H1 (cell line): ENCODE measurements around the gene GULP1. TPM values are rescaled to one million over a fixed set of nuclear protein-coding genes. Genes with fewer than 3 reads are reported as not detected.

Experiments
- CTCF ChIA-PET: fragments of 300-600 bp; sonication (Branson Sonifier 250); formaldehyde crosslinking; loops from one replicate; lab custom pipeline; 2021; ENCODE audit not compliant: partially characterized antibody; lab: Charles Lee
- POLR2A ChIA-PET: fragments of 300-600 bp; sonication (Branson Sonifier 250); formaldehyde crosslinking; loops from one replicate; lab custom pipeline; 2021; ENCODE audit warnings: inconsistent platforms; ENCODE audit not compliant: partially characterized antibody; lab: Charles Lee
- DNase-seq, 2 experiments: peaks; one replicate each; pipeline versions ENCODE4 v3.0.0 to v3.0.0-alpha.2; 2010 to 2022; ENCODE audit warnings: low spot score in 2 of 2, low read depth in 1 of 2, mixed read lengths in 1 of 2
- FAIRE-seq: peaks from 2 replicates; lab custom pipeline; 2011; peaks lifted over from hg19 to GRCh38; lab: Jason Lieb, UNC
- H2AFZ ChIP-seq: 2 replicates; pipeline ENCODE4 v1.8.1; 2012; ENCODE audit warnings: low read length, inconsistent platforms
- H2AK5ac ChIP-seq: 2 replicates; pipeline ENCODE4 v1.6.1; 2013; ENCODE audit warnings: low read depth, low read length
- H2BK120ac ChIP-seq: replicated peaks from 2 replicates; pipeline ENCODE3; 2013; ENCODE audit warnings: low read depth, low read length, inconsistent platforms
- H2BK12ac ChIP-seq: 2 replicates; pipeline ENCODE4 v1.6.1; 2013; ENCODE audit warnings: low read depth, low read length
- H2BK15ac ChIP-seq: 2 replicates; pipeline ENCODE4 v1.6.1; 2013; ENCODE audit warnings: low read length
- H2BK20ac ChIP-seq: 2 replicates; pipeline ENCODE4 v1.6.1; 2013; ENCODE audit warnings: low read length
- H2BK5ac ChIP-seq: 2 replicates; pipeline ENCODE4 v1.6.1; 2013; ENCODE audit warnings: low read depth, low read length
- H3K14ac ChIP-seq: 2 replicates; pipeline ENCODE4 v1.6.1; 2013; ENCODE audit warnings: inconsistent platforms; ENCODE audit not compliant: insufficient read length
- H3K18ac ChIP-seq: 2 replicates; pipeline ENCODE4 v1.6.1; 2013; ENCODE audit warnings: low read length; ENCODE audit errors: extremely low read depth
- H3K23ac ChIP-seq: 2 replicates; pipeline ENCODE4 v1.6.1; 2013; ENCODE audit warnings: inconsistent platforms; ENCODE audit not compliant: insufficient read length
- H3K23me2 ChIP-seq: 2 replicates; pipeline ENCODE4 v1.6.1; 2013; ENCODE audit warnings: low read depth, low read length
- H3K27ac ChIP-seq: 2 replicates; pipeline ENCODE4 v1.6.1; 2011; ENCODE audit warnings: low read depth, low read length, inconsistent platforms
- H3K27me3 ChIP-seq, 4 experiments: replicated peaks in 1 of 4; 1 replicate in 1 of 4; 2 replicates in 3 of 4; pipeline versions ENCODE4 v1.6.1 to v1.8.1; 2011 to 2013; ENCODE audit warnings: low read length in 3 of 4, mild to moderate bottlenecking in 3 of 4, inconsistent platforms in 2 of 4, mixed read lengths in 2 of 4, moderate library complexity in 1 of 4; ENCODE audit not compliant: control insufficient read depth in 3 of 4, insufficient read depth in 3 of 4; ENCODE audit errors: extremely low read depth in 1 of 4
- H3K36me3 ChIP-seq, 4 experiments: 2 replicates each; pipeline versions ENCODE4 v1.6.1 to v1.8.1; 2011 to 2013; ENCODE audit warnings: mild to moderate bottlenecking in 4 of 4, low read length in 3 of 4, moderate library complexity in 2 of 4, control low read depth in 1 of 4, inconsistent platforms in 1 of 4; ENCODE audit not compliant: insufficient read depth in 4 of 4, control insufficient read depth in 2 of 4
- H3K4ac ChIP-seq: replicated peaks from 2 replicates; pipeline ENCODE3; 2013; ENCODE audit warnings: low read length, low read depth, mixed read lengths, inconsistent platforms; ENCODE audit not compliant: insufficient read length
- H3K4me1 ChIP-seq, 4 experiments: replicated peaks in 1 of 4; 1 replicate in 1 of 4; 2 replicates in 3 of 4; pipeline versions ENCODE4 v1.6.1 to v1.8.1; 2011 to 2013; ENCODE audit warnings: low read length in 3 of 4, inconsistent platforms in 2 of 4, mixed read lengths in 1 of 4; ENCODE audit not compliant: insufficient read depth in 4 of 4, control insufficient read depth in 3 of 4
- H3K4me2 ChIP-seq, 2 experiments: 2 replicates each; pipeline versions ENCODE4 v1.6.1 to v1.8.1; 2011 to 2013; ENCODE audit warnings: low read depth in 2 of 2, low read length in 2 of 2, control low read depth in 1 of 2, inconsistent platforms in 1 of 2, mild to moderate bottlenecking in 1 of 2; ENCODE audit not compliant: insufficient read depth in 1 of 2
- H3K4me3 ChIP-seq, 4 experiments: fragments of 200-600, 300-600 bp in 1 of 4; sonication (generic), shearing (Covaris generic), sonication (Bioruptor Twin) in 1 of 4; 2 replicates each; pipeline versions ENCODE4 v1.5.1 to v1.8.1; 2011 to 2016; ENCODE audit warnings: low read length in 4 of 4, low read depth in 3 of 4, control low read depth in 2 of 4, inconsistent platforms in 2 of 4, mild to moderate bottlenecking in 2 of 4, mixed read lengths in 1 of 4, moderate library complexity in 1 of 4; ENCODE audit not compliant: insufficient read depth in 2 of 4; ENCODE audit errors: extremely low read depth in 1 of 4
- H3K56ac ChIP-seq: replicated peaks from 2 replicates; pipeline ENCODE3; 2013; ENCODE audit warnings: low read depth, mild to moderate bottlenecking, mixed read lengths, low read length, inconsistent platforms; ENCODE audit not compliant: insufficient read length
- H3K79me1 ChIP-seq: 2 replicates; pipeline ENCODE4 v1.6.1; 2013; ENCODE audit warnings: low read depth, low read length, control low read depth
- H3K79me2 ChIP-seq, 2 experiments: 2 replicates each; pipeline versions ENCODE4 v1.6.1 to v1.8.1; 2012 to 2013; ENCODE audit warnings: low read length in 2 of 2, mild to moderate bottlenecking in 2 of 2, inconsistent platforms in 1 of 2; ENCODE audit not compliant: insufficient read depth in 2 of 2, control insufficient read depth in 1 of 2
- H3K9ac ChIP-seq, 4 experiments: replicated peaks in 1 of 4; 1 replicate in 1 of 4; 2 replicates in 3 of 4; pipeline versions ENCODE4 v1.6.1 to v1.8.1; 2011 to 2013; ENCODE audit warnings: low read depth in 3 of 4, low read length in 3 of 4, control low read depth in 2 of 4, mild to moderate bottlenecking in 2 of 4, moderate library complexity in 2 of 4, inconsistent platforms in 1 of 4; ENCODE audit errors: extremely low read depth in 1 of 4
- H3K9me3 ChIP-seq, 2 experiments: 2 replicates each; pipeline versions ENCODE4 v1.6.1 to v1.8.1; 2012 to 2013; ENCODE audit warnings: mild to moderate bottlenecking in 2 of 2, moderate library complexity in 2 of 2, control low read depth in 1 of 2, inconsistent platforms in 1 of 2, low read depth in 1 of 2, low read length in 1 of 2, mixed read lengths in 1 of 2; ENCODE audit not compliant: insufficient read depth in 2 of 2
- H4K20me1 ChIP-seq, 2 experiments: replicated peaks in 1 of 2; 2 replicates each; pipeline versions ENCODE3 to v1.8.1; 2011 to 2013; ENCODE audit warnings: inconsistent platforms in 2 of 2, low read length in 2 of 2, mild to moderate bottlenecking in 1 of 2; ENCODE audit not compliant: insufficient read depth in 2 of 2, control insufficient read depth in 1 of 2
- H4K5ac ChIP-seq: 2 replicates; pipeline ENCODE4 v1.6.1; 2013; ENCODE audit warnings: low read length, low read depth, mixed read lengths, inconsistent platforms; ENCODE audit not compliant: insufficient read length
- H4K8ac ChIP-seq: 2 replicates; pipeline ENCODE4 v1.8.0; 2013; ENCODE audit warnings: mild to moderate bottlenecking, moderate library complexity, low read length, inconsistent platforms; ENCODE audit not compliant: insufficient read depth; ENCODE audit errors: extremely low read depth
- H4K91ac ChIP-seq: replicated peaks from 2 replicates; pipeline ENCODE3; 2013; ENCODE audit warnings: low read length, mixed read lengths, inconsistent platforms; ENCODE audit not compliant: insufficient read length
- CEBPB ChIP-seq: IDR thresholded peaks from 2 replicates; pipeline ENCODE4 v1.6.1; 2012; ENCODE audit warnings: low read depth, low read length
- SAP30 ChIP-seq: fragments of 300-600 bp; sonication (generic); IDR thresholded peaks from 2 replicates; pipeline ENCODE4 v1.7.1; 2012; ENCODE audit warnings: low read length, moderate library complexity, mild to moderate bottlenecking, inconsistent platforms; ENCODE audit not compliant: insufficient read depth, insufficient replicate concordance
- SIN3A ChIP-seq, 2 experiments: IDR thresholded peaks in 1 of 2; conservative IDR thresholded peaks in 1 of 2; 2 replicates each; pipeline ENCODE4 v1.6.1; 2011 to 2012; ENCODE audit warnings: low read length in 2 of 2, improper control_type of control experiment in 1 of 2, low read depth in 1 of 2, mild to moderate bottlenecking in 1 of 2
- SIRT6 ChIP-seq: IDR thresholded peaks from one replicate; pipeline ENCODE4 v1.7.1; 2012; ENCODE audit warnings: low read length, inconsistent platforms
- SP4 ChIP-seq: IDR thresholded peaks from 2 replicates; pipeline ENCODE4 v1.6.1; 2012; ENCODE audit warnings: low read length, inconsistent platforms
- TAF1 ChIP-seq: IDR thresholded peaks from 2 replicates; pipeline ENCODE4 v1.6.1; 2011; ENCODE audit warnings: mild to moderate bottlenecking, low read depth, low read length
- TBP ChIP-seq: IDR thresholded peaks from 2 replicates; pipeline ENCODE4 v1.6.1; 2011; ENCODE audit warnings: low read depth, low read length, improper control_type of control experiment
- WGBS, 2 experiments: shearing (Covaris generic) in 1 of 2; methylation state at CpG; one replicate each; pipeline versions ENCODE4 v1.1.6 to v1.1.7; 2013 to 2015; ENCODE audit warnings: low lambda C conversion rate in 2 of 2, mixed read lengths in 2 of 2, inconsistent platforms in 1 of 2, low coverage in 1 of 2, missing lambda C conversion rate in 1 of 2; ENCODE audit not compliant: insufficient replicate concordance in 2 of 2, insufficient coverage in 1 of 2, insufficient read length in 1 of 2; ENCODE audit errors: extremely low coverage in 1 of 2, missing lambda C conversion rate in 1 of 2; 5-methylcytosine and 5-hydroxymethylcytosine counted together
- polyA plus RNA-seq, 7 experiments: library from polyadenylated mRNA; depleted of rRNA in 3 of 7; stranded (reverse) in 5 of 7; unstranded in 2 of 7; fragments of >200 nt in 5 of 7; fragments of 200-250 nt in 2 of 7; gene quantifications; 1 replicate in 5 of 7; 2 replicates in 1 of 7; 4 replicates in 1 of 7; pipeline versions ENCODE4 v1.2.1 to v1.2.3, GENCODE V29; 2011 to 2013; ENCODE audit warnings: missing spikeins in 2 of 7, mixed read lengths in 2 of 7
- total RNA-seq: library from RNA; stranded (reverse); fragmentation: NEBNext Ultra II Directional; extraction: Animal tissue kit (Norgen Biotek cat#: 25700); gene quantifications from 2 replicates; pipeline ENCODE4 v1.2.1, GENCODE V29; 2021

Gene GULP1
- total and polyA plus RNA-seq, 2 of the 8 experiments (the other 6 are each of a cell fraction or from before 2014, with no cell fraction given) = 69.7 to 139 TPM

GRCh38 chr2:188293601-188294351 is 2.1 kb downstream of the GULP1 start:
- ChIA-PET POLR2A (interaction anchor here (0.7 to 4.2 kb wide), 21 partner anchors 8 to 320 kb away, joined by 3 to 62 read pairs (median 8); no protein-coding TSS in a partner anchor), CTCF (interaction anchor here (0.6 to 3.5 kb wide), 8 partner anchors 9 to 794 kb away, joined by 3 to 26 read pairs (median 5); no protein-coding TSS in a partner anchor)
- H3K79me1 ChIP-seq = no peaks in the 10 kb centered on the region
- no peak overlapping the region; the same call in 1 of the 2 replicates for H2BK5ac ChIP-seq
- no peak overlapping the region for H2BK12ac ChIP-seq
- no peak overlapping the region for H4K8ac ChIP-seq
- peaks cover 15 to 89% of the 10 kb centered on the region in 2 experiments; a peak in 3 of 4 replicates for H3K79me2 ChIP-seq
- H3K14ac ChIP-seq = no peak overlapping the region
- H2BK15ac ChIP-seq = no peak overlapping the region
- H4K20me1 ChIP-seq = no peaks in the 10 kb centered on the region
- no peak overlapping the region for H3K23ac ChIP-seq
- no peak overlapping the region for H3K4ac ChIP-seq
- H2AK5ac ChIP-seq = no peak overlapping the region
- no peaks in the 10 kb centered on the region for H3K27me3 ChIP-seq
- peaks cover 7% of the 10 kb centered on the region for H3K23me2 ChIP-seq
- H3K9me3 ChIP-seq = no peaks in the 10 kb centered on the region
- no peak overlapping the region for H3K56ac ChIP-seq
- H3K4me3 ChIP-seq = peak overlapping the region; percentile 85 to 97 (median 94)
- H4K5ac ChIP-seq = peak overlapping the region; percentile 24
- H3K4me2 ChIP-seq = peak overlapping the region; percentile 61 to 78
- 5% methylated on average over 10 of the region's 10 CpGs; no CpG with 5 or more reads in 1 of the 2 experiments for WGBS, 2 experiments
- H3K4me1 ChIP-seq = peaks cover 0 to 4% (median 2%) of the 10 kb centered on the region in 4 experiments; a peak in 6 of 7 replicates
- no peak overlapping the region for H4K91ac ChIP-seq
- H2BK120ac ChIP-seq = peak overlapping the region; percentile 8
- H3K9ac ChIP-seq = peak overlapping the region; percentile 71 to 95 (median 88)
- H2BK20ac ChIP-seq = no peak overlapping the region
- DNase-seq = no peak
- peaks cover 0 to 13% (median 0%) of the 10 kb centered on the region in 4 experiments; a peak in 1 of 8 replicates for H3K36me3 ChIP-seq
- peak overlapping the region; percentile 95 for H3K27ac ChIP-seq
- H3K18ac ChIP-seq = peak overlapping the region; percentile 76
- H2AFZ ChIP-seq = no peak overlapping the region
- peak; percentile 24 for FAIRE-seq
- TF ChIP-seq SIN3A (conservative IDR thresholded peaks at IDR 0.05 in 1 of 2, IDR thresholded peaks at IDR 0.05 in 1 of 2; ENCODE audit: low read depth in 1 of 2, low read length in 2 of 2) (peak in 1 of 2 experiments; percentile 28; a peak in 1 of 4 replicates), SAP30 (peak; percentile 71), TBP (peak; percentile 51), TAF1 (peak; percentile 52), CEBPB (no peak), SP4 (no peak), SIRT6 (no peak)
